Measurements from ENCODE around the gene UQCC2.

The UQCC2 gene

GRCh38 chr6:33671744-33672072 is 39.8 kb downstream of the UQCC2 start:
- no peak for DNase-seq

DNA sequence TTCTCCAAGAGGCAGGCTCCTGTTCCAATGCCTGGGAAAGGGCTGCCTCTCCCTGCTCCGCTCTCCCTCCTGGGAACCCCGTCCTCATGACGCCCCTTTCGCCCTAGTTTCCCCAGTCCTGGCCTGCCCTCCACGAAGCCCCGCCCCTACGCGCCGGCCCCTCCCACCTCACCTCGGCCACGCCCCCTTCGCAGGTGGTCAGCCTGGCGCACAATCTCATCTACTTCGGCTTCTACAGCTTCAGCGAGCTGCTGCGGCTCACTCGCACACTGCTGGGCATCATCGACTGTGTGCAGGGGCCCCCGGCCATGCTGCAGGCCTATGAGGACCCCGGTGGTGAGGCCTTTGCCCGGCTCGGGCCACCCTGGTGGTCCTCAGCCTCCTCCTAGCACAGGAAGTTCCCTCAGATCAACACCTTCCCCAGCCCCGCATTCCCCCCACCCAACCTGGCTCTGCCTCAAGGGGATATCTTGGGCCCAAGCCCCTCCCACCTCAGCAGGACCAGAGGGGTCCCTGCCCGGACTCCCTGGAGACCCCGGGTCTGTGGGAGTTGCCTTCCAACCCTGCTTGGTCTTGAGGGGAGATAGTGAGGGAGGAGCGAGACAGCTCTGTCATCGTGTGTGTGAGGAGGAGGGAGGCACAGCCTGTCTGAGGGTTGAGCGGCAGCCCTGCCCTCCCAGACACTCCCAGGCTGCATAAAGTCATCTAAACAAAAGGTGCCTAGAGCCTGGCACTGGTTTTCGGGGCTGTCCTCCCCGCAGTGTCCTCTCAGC is 40.3 kb downstream of the UQCC2 start:
- no peak for DNase-seq

GRCh38 chr6:33670086-33670660 is 41.3 kb downstream of the UQCC2 start:
- DNase-seq = no peak

GRCh38 chr6:33668914-33669313 is 42.6 kb downstream of the UQCC2 start:
- no peak for DNase-seq

- no peak for DNase-seq
Observed at GRCh38 chr6:33668328-33668727, 43.2 kb downstream of the UQCC2 start.

DNA sequence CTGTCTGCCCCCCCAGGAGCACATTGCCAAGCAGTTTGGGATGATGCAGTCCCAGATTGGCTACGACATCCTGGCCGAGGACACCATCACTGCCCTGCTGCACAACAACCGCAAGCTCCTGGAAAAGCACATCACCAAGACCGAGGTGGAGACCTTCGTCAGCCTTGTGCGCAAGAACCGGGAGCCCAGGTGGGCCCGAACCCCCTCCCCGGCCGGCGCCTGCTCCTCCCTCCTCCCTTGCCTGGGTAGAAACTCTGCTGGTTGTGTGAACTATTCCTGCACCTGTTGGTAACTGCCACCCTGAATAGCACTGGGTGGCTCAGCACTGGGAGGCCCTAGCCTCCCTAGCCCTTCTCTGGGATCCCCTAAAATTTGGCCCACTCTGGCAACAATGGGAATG is 43.7 kb downstream of the UQCC2 start:
- no peak for DNase-seq

DNA sequence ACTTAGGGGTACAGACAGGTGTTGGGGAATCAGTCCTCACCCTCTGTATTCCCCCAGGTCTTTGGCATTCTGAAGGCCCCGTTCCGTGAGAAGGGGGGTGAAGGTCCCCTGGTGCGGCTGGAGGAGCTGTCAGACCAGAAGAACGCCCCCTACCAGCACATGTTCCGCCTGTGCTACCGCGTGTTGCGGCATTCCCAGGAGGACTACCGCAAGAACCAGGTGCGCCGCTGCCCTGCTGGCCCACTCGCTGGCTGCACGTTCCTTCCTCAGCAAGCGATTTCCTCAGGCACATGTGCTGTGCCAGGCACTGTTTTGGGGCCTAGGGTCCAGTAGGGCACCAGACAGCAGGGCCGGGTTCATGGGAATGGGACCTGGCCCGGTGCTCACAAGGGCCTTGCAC is 44.4 kb downstream of the UQCC2 start:
- no peak for DNase-seq

DNA sequence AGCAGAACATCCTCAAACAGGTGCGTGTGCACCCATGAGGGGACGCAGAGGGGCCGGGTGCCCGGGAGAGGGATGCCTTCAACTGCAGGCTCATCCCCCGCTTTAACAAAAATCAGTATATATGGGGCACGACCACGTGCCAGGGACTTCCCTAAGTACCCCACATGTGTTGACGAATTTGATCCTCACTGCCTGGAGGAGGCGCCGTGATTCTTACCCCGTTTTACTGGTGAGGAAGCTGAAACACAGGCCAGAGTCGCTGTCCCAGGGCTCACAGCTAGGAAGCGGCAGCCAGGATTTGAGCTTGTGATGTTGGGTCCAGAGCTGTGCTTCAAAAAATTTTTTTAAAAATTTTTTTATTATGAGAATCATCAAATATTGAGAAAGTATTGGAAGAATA is 45.5 kb downstream of the UQCC2 start:
- DNase-seq = no peak

GRCh38 chr6:33664506-33665057 is 46.9 kb downstream of the UQCC2 start:
- no peak for DNase-seq

GRCh38 chr6:33663727-33664449 is 47.6 kb downstream of the UQCC2 start:
- DNase-seq = no peak

GRCh38 chr6:33663028-33663427 is 48.5 kb downstream of the UQCC2 start:
- DNase-seq = no peak

- DNase-seq = no peak
Observed at GRCh38 chr6:33662318-33662717, 49.2 kb downstream of the UQCC2 start.

DNA sequence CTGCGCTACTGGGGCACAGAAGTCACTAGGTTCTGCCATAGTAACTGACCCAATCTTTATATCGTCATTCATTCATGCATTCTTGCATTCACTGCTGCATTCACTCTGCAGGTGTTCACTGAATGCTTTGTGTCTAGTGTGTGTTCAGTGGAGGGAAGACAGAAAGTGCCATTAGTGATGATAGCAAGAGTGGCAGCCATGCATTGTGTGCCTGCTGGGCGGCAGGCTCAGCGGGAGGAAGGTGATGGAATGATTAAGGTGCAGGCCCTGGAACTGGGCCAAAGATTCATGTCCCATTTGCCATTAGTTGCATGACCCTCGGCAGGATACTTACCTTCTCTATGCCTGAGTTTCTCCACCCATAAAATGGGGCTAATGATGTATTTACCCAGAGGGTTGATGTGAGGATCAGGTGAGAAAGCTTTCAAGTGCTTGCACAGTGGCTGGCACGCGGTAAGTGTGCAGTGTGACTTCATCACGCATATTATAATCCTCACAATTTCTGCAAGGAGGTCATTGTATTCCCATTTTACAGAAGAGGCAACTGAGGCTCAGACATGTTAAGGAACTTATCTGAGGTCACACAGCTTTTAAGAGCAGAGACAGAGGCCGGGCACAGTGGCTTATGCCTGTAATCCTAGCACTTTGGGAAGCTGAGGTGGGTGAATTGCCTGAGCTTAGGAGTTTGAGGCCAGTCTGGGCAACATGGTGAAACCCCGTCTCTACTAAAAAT is 50.2 kb downstream of the UQCC2 start:
- no peak for DNase-seq

- no peak for DNase-seq
Observed at GRCh38 chr6:33659986-33660385, 51.5 kb downstream of the UQCC2 start.

DNA sequence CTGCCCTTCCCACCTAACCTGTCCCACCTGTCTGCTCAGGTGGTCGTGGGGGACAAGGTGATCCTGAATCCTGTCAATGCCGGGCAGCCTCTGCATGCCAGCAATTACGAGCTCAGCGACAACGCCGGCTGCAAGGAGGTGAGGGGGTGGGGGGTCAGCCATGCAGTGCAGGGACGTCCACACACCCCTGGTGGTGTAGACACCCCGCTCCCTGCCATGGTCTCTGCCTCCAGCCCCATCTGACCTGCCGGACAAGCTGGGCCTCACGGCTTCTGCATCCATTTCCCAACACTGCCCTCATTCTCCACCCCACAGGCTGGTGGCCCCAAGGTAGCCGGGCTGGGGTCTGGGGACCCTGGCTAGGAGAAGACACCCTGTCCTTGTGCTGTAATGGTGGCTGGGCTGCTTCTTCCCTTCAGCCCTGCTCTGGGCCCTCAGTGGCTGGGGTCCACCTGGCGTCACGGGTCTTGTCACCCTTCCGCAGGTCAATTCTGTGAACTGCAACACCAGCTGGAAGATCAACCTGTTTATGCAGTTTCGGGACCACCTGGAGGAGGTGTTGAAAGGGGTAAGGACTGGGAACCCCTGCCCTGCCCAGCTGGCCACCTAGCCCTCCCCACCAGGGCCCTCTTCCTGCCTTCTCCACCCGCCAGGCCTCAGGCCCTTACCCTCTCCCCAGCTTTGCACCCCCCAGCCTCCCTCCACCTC is 52.4 kb downstream of the UQCC2 start:
- no peak for DNase-seq

GRCh38 chr6:33656844-33657243 is 54.7 kb downstream of the UQCC2 start:
- no peak for DNase-seq

GRCh38 chr6:33654831-33655554 is 56.5 kb downstream of the UQCC2 start:
- DNase-seq = no peak

DNA sequence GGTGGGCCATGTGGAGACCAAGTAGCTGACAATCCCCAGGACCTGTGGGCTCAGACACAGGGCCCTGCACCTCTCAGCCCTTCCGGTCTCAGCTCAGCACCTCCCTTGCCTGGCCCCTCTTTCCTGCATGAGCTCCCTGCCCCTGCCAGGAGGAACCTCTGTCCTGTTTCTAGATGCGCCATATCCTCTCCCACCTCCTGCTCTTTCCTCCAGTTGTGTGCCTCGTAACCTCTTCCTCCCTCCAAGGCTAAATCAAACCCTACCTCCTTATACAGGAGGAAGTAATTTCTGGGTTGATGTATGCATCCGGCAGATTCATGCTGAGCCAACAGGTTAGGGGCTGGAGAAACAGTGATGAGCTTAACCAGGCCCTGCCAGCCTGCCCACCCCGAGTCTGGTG is 59.5 kb downstream of the UQCC2 start:
- no peak for DNase-seq

DNA sequence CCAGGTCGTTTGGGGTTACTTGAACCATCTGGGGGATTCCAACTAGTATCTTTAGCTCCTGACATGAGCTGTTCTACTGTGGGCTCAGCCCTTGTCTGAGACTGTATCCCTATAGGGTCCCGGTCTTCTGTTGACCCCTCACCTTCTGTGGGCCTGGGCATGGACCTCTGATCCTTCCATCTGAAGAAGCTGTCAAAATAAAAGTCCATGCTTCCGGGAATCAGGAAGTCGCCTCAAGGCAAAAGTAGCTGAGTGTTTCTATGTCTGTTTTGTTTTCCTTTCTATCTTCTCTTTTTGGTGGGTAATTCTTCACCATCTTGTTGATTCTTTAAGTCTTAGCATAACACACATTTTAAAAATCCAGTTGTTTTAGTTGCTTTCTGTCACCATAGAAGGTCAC is 60.1 kb downstream of the UQCC2 start:
- no peak for DNase-seq

Measured in hippocampal formation (tissue), 2 donors.